OCI-LY1 (cell line): ENCODE data around the gene SYNDIG1.

Experiments
- EZH2 ChIP-seq: fragments of 200-600 bp; sonication (generic), shearing (Covaris generic); IDR thresholded peaks from 2 replicates; pipeline ENCODE4 v1.8.0; 2017; ENCODE audit warnings: borderline replicate concordance, mixed run types, mild to moderate bottlenecking, antibody characterized with exemption, low read length, moderate library complexity, mixed read lengths
- TF ChIP-seq, protein P1 (sequence below): fragments of 200-600 bp; sonication (generic), shearing (Covaris generic); IDR thresholded peaks from 2 replicates; pipeline ENCODE4 v1.5.1; 2017; ENCODE audit warnings: mild to moderate bottlenecking, antibody characterized with exemption, low read length, moderate library complexity, mixed read lengths

- TF ChIP-seq, protein P1, sequence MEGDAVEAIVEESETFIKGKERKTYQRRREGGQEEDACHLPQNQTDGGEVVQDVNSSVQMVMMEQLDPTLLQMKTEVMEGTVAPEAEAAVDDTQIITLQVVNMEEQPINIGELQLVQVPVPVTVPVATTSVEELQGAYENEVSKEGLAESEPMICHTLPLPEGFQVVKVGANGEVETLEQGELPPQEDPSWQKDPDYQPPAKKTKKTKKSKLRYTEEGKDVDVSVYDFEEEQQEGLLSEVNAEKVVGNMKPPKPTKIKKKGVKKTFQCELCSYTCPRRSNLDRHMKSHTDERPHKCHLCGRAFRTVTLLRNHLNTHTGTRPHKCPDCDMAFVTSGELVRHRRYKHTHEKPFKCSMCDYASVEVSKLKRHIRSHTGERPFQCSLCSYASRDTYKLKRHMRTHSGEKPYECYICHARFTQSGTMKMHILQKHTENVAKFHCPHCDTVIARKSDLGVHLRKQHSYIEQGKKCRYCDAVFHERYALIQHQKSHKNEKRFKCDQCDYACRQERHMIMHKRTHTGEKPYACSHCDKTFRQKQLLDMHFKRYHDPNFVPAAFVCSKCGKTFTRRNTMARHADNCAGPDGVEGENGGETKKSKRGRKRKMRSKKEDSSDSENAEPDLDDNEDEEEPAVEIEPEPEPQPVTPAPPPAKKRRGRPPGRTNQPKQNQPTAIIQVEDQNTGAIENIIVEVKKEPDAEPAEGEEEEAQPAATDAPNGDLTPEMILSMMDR: no peak
- TF ChIP-seq EZH2: no peak
Observed at GRCh38 chr20:24445510-24446170, 23.8 kb upstream of the SYNDIG1 start.
